ENCODE data around the gene CD6.

- no peak for TF ChIP-seq POLR2A (IDR thresholded peaks at IDR 0.05; ENCODE audit: low read depth, low read length)
- no peak for TF ChIP-seq POLR2AphosphoS5 (IDR thresholded peaks at IDR 0.05; ENCODE audit: low read depth, low read length)
Measured at GRCh38 chr11:61046833-61047232, 75.4 kb downstream of the CD6 start.
